Naive B cell (primary cell): Measurements from ENCODE around the gene GM2A. TPM values are rescaled to one million over a fixed set of nuclear protein-coding genes. Genes with fewer than 3 reads are reported as not detected.

Experiments
- ATAC-seq, 2 donors: fragments of 150-1000 bp; cut with Tn5 transposase; 2 replicates each; pipeline ENCODE4 v1.10.0; 2021; ENCODE audit warnings: low read depth in 2 of 2, mild to moderate bottlenecking in 2 of 2, moderate library complexity in 2 of 2
- DNase-seq: peaks from one replicate; pipeline ENCODE4 v3.0.0; 2022
- H3K27ac Mint-ChIP-seq, 6 donors: one replicate each; pipeline ENCODE4 v1.8.0; 2020 to 2022; ENCODE audit warnings: mild to moderate bottlenecking in 6 of 6, mixed read lengths in 6 of 6, moderate library complexity in 5 of 6, inconsistent platforms in 2 of 6
- H3K27me3 Mint-ChIP-seq, 3 donors: one replicate each; pipeline ENCODE4 v1.8.0; 2021 to 2022; ENCODE audit warnings: mixed read lengths in 3 of 3, mild to moderate bottlenecking in 1 of 3
- H3K36me3 Mint-ChIP-seq, 2 donors: one replicate each; pipeline ENCODE4 v1.8.0; 2020 to 2022; ENCODE audit warnings: mixed read lengths in 2 of 2, inconsistent platforms in 1 of 2, mild to moderate bottlenecking in 1 of 2
- H3K4me1 Mint-ChIP-seq, 3 donors: one replicate each; pipeline ENCODE4 v1.8.0; 2020 to 2022; ENCODE audit warnings: mixed read lengths in 3 of 3, inconsistent platforms in 1 of 3, mild to moderate bottlenecking in 1 of 3, moderate library complexity in 1 of 3
- H3K4me3 Mint-ChIP-seq, 8 donors: one replicate each; pipeline ENCODE4 v1.8.0; 2020 to 2022; ENCODE audit warnings: mild to moderate bottlenecking in 8 of 8, mixed read lengths in 8 of 8, moderate library complexity in 8 of 8, inconsistent platforms in 2 of 8
- H3K9me3 Mint-ChIP-seq, 7 donors: one replicate each; pipeline ENCODE4 v1.8.0; 2020 to 2022; ENCODE audit warnings: mixed read lengths in 7 of 7, mild to moderate bottlenecking in 5 of 7, inconsistent platforms in 2 of 7, moderate library complexity in 1 of 7
- polyA plus RNA-seq, 6 donors: library from polyadenylated mRNA; unstranded; fragments of 300-500 nt; fragmentation: Illumina TruSeq; gene quantifications; one replicate each; pipeline ENCODE4 v1.2.3, GENCODE V29; 2021; ENCODE audit warnings: low read depth in 6 of 6

Gene GM2A
- polyA plus RNA-seq: 10 to 100 TPM; 37.6 to 74.5 (median 53.4) TPM

- ATAC-seq (peak; percentile 81 to 83), DNase-seq (peak; percentile 99)
- H3K36me3 Mint-ChIP-seq: peaks cover 0 to 3% of the 10 kb centered on the region in 2 donors
- H3K27me3 Mint-ChIP-seq: no peaks in the 10 kb centered on the region
- H3K9me3 Mint-ChIP-seq: no peaks in the 10 kb centered on the region
- peak within 1 kb of the TSS; percentile 92 to 99 (median 99) for H3K27ac Mint-ChIP-seq
- peak within 1 kb of the TSS; percentile 88 to 99 (median 96) for H3K4me3 Mint-ChIP-seq
- H3K4me1 Mint-ChIP-seq: peaks cover 43 to 67% (median 55%) of the 10 kb centered on the region in 3 donors
Measured at GRCh38 chr5:151252762-151253604, at the start of gene GM2A. Gene GM2A, plus strand, starts transcription at chr5:151253185. Its CDS starts 32 bp downstream, at chr5:151253217.

GRCh38 chr5:151204051-151204450 lies 48.9 kb upstream of the GM2A start:
- DNase-seq: no peak
- Mint-ChIP-seq H3K9me3 (no peaks in the 10 kb centered on the region), H3K4me3 (no peak overlapping the region), H3K4me1 (peaks cover 47 to 67% (median 59%) of the 10 kb centered on the region in 3 donors), H3K27ac (peak overlapping the region in 1 of 6 donors; percentile 78), H3K36me3 (peaks cover 15 to 19% of the 10 kb centered on the region in 2 donors), H3K27me3 (no peaks in the 10 kb centered on the region)
- ATAC-seq: no peak

- H3K4me3 Mint-ChIP-seq: peak overlapping the region in 2 of 8 donors; percentile 11 to 23
- H3K9me3 Mint-ChIP-seq: no peaks in the 10 kb centered on the region
- no peak for ATAC-seq
- peaks cover 11 to 13% of the 10 kb centered on the region in 2 donors for H3K36me3 Mint-ChIP-seq
- DNase-seq: no peak
- H3K4me1 Mint-ChIP-seq: peaks cover 47 to 70% (median 64%) of the 10 kb centered on the region in 3 donors
- peak overlapping the region in 5 of 6 donors; percentile 24 to 94 (median 84) for H3K27ac Mint-ChIP-seq
- H3K27me3 Mint-ChIP-seq: no peaks in the 10 kb centered on the region
Measured at GRCh38 chr5:151205411-151205810, 47.6 kb upstream of the GM2A start.

- ATAC-seq (no peak), DNase-seq (no peak)
- peak overlapping the region; percentile 55 to 89 (median 67) for H3K4me3 Mint-ChIP-seq
- H3K9me3 Mint-ChIP-seq: no peaks in the 10 kb centered on the region
- peaks cover 0 to 9% of the 10 kb centered on the region in 2 donors for H3K36me3 Mint-ChIP-seq
- peaks cover 49 to 81% (median 72%) of the 10 kb centered on the region in 3 donors for H3K4me1 Mint-ChIP-seq
- H3K27me3 Mint-ChIP-seq: no peaks in the 10 kb centered on the region
- peak overlapping the region; percentile 77 to 98 (median 92) for H3K27ac Mint-ChIP-seq
Measured at GRCh38 chr5:151208481-151208914, 44.5 kb upstream of the GM2A start.

- H3K4me1 Mint-ChIP-seq: peaks cover 64 to 92% (median 83%) of the 10 kb centered on the region in 3 donors
- H3K27ac Mint-ChIP-seq: peak overlapping the region; percentile 98 to 100 (median 99)
- H3K27me3 Mint-ChIP-seq: no peaks in the 10 kb centered on the region
- DNase-seq: no peak
- no peak for ATAC-seq
- H3K9me3 Mint-ChIP-seq: no peaks in the 10 kb centered on the region
- peak overlapping the region; percentile 75 to 94 (median 85) for H3K4me3 Mint-ChIP-seq
- H3K36me3 Mint-ChIP-seq: peaks cover 10 to 12% of the 10 kb centered on the region in 2 donors
Measured at GRCh38 chr5:151212406-151212798, 40.6 kb upstream of the GM2A start.

GRCh38 chr5:151213803-151214613 lies 39.0 kb upstream of the GM2A start:
- H3K27me3 Mint-ChIP-seq: no peaks in the 10 kb centered on the region
- peak overlapping the region; percentile 98 to 100 (median 99) for H3K27ac Mint-ChIP-seq
- no peaks in the 10 kb centered on the region for H3K9me3 Mint-ChIP-seq
- DNase-seq (peak; percentile 84), ATAC-seq (peak; percentile 61 to 63)
- peaks cover 66 to 93% (median 83%) of the 10 kb centered on the region in 3 donors for H3K4me1 Mint-ChIP-seq
- H3K36me3 Mint-ChIP-seq: peaks cover 21 to 25% of the 10 kb centered on the region in 2 donors
- H3K4me3 Mint-ChIP-seq: peak overlapping the region; percentile 75 to 94 (median 87)

- no peaks in the 10 kb centered on the region for H3K27me3 Mint-ChIP-seq
- H3K9me3 Mint-ChIP-seq: no peaks in the 10 kb centered on the region
- DNase-seq (peak; percentile 92), ATAC-seq (peak; percentile 63 to 67)
- H3K4me3 Mint-ChIP-seq: peak overlapping the region; percentile 75 to 94 (median 87)
- peak overlapping the region; percentile 98 to 100 (median 99) for H3K27ac Mint-ChIP-seq
- peaks cover 21 to 27% of the 10 kb centered on the region in 2 donors for H3K36me3 Mint-ChIP-seq
- H3K4me1 Mint-ChIP-seq: peaks cover 67 to 93% (median 83%) of the 10 kb centered on the region in 3 donors
Measured at GRCh38 chr5:151214614-151215545, 38.1 kb upstream of the GM2A start.

GRCh38 chr5:151215546-151215880 lies 37.5 kb upstream of the GM2A start:
- H3K9me3 Mint-ChIP-seq: no peaks in the 10 kb centered on the region
- peaks cover 74 to 95% (median 86%) of the 10 kb centered on the region in 3 donors for H3K4me1 Mint-ChIP-seq
- ATAC-seq (no peak), DNase-seq (no peak)
- H3K27me3 Mint-ChIP-seq: no peaks in the 10 kb centered on the region
- H3K36me3 Mint-ChIP-seq: peaks cover 26 to 31% of the 10 kb centered on the region in 2 donors
- H3K4me3 Mint-ChIP-seq: peak overlapping the region; percentile 50 to 92 (median 86)
- peak overlapping the region; percentile 98 to 100 (median 99) for H3K27ac Mint-ChIP-seq

- peaks cover 31 to 37% of the 10 kb centered on the region in 2 donors for H3K36me3 Mint-ChIP-seq
- peak overlapping the region; percentile 39 to 99 (median 92) for H3K27ac Mint-ChIP-seq
Measured at GRCh38 chr5:151216781-151217180, 36.2 kb upstream of the GM2A start.

GRCh38 chr5:151218177-151218576 lies 34.8 kb upstream of the GM2A start:
- Mint-ChIP-seq H3K27me3 (no peaks in the 10 kb centered on the region), H3K4me3 (peak overlapping the region; percentile 59 to 90 (median 83)), H3K27ac (peak overlapping the region; percentile 80 to 99 (median 92)), H3K4me1 (peaks cover 79 to 97% (median 90%) of the 10 kb centered on the region in 3 donors), H3K9me3 (no peaks in the 10 kb centered on the region), H3K36me3 (peaks cover 28 to 31% of the 10 kb centered on the region in 2 donors)
- ATAC-seq: no peak
- no peak for DNase-seq

More at GRCh38 chr5:151216781-151217180, 36.2 kb upstream of the GM2A start:
- Mint-ChIP-seq H3K9me3 (no peaks in the 10 kb centered on the region), H3K4me3 (peak overlapping the region in 7 of 8 donors; percentile 3 to 92 (median 72)), H3K4me1 (peaks cover 79 to 95% (median 87%) of the 10 kb centered on the region in 3 donors), H3K27me3 (no peaks in the 10 kb centered on the region)
- ATAC-seq: no peak
- DNase-seq: no peak

GRCh38 chr5:151219138-151219537 lies 33.8 kb upstream of the GM2A start:
- Mint-ChIP-seq H3K27me3 (no peaks in the 10 kb centered on the region), H3K9me3 (no peaks in the 10 kb centered on the region), H3K27ac (peak overlapping the region in 5 of 6 donors; percentile 88 to 98 (median 89)), H3K4me1 (peaks cover 75 to 91% (median 88%) of the 10 kb centered on the region in 3 donors), H3K4me3 (peak overlapping the region; percentile 59 to 90 (median 81)), H3K36me3 (peaks cover 28 to 31% of the 10 kb centered on the region in 2 donors)
- ATAC-seq: no peak
- DNase-seq: no peak

- peak overlapping the region; percentile 4 to 98 (median 60) for H3K27ac Mint-ChIP-seq
Measured at GRCh38 chr5:151219789-151220188, 33.2 kb upstream of the GM2A start.

More at GRCh38 chr5:151219789-151220188, 33.2 kb upstream of the GM2A start:
- no peaks in the 10 kb centered on the region for H3K27me3 Mint-ChIP-seq
- H3K4me1 Mint-ChIP-seq: peaks cover 72 to 90% (median 89%) of the 10 kb centered on the region in 3 donors
- DNase-seq: no peak
- H3K9me3 Mint-ChIP-seq: no peaks in the 10 kb centered on the region
- ATAC-seq: no peak
- peak overlapping the region in 7 of 8 donors; percentile 58 to 96 (median 87) for H3K4me3 Mint-ChIP-seq
- H3K36me3 Mint-ChIP-seq: peaks cover 28 to 36% of the 10 kb centered on the region in 2 donors
